Erythroblast (primary cell): ENCODE measurements around the gene ANKRD53.

Experiments
- GATA1 ChIP-seq: IDR thresholded peaks from 2 replicates; pipeline ENCODE4 v1.6.1; 2011; ENCODE audit warnings: low read depth, mild to moderate bottlenecking, control low read depth, low read length, moderate library complexity
- POLR2A ChIP-seq: IDR thresholded peaks from 2 replicates; pipeline ENCODE4 v1.6.1; 2011; ENCODE audit warnings: mild to moderate bottlenecking, low read length

DNA sequence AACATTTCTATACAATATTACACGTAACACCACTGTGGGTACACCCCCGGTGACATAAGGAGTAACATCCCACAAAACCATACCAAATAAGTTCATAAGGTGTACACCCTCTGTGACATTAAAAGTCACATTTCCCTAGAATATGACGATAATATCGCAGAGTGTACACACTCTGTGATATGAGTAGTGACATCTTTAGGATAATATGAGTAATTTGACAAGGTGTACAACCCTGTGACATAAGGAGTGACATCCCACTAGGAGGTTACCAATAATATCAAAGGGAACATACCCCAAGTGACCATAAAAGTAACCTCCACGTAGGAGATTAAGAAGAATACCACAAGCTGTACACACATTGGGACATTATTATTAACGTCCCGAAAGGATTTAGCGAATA is 40.2 kb downstream of the ANKRD53 start:
- TF ChIP-seq POLR2A (no peak), GATA1 (no peak)
